ENCODE data around the gene ATP2C2.

ATP2C2 gene

GRCh38 chr16:84380405-84380804 is 12.1 kb downstream of the ATP2C2 start:
- no peak for ATAC-seq
- TF ChIP-seq OSR1 (CRISPR knock-in tag; IDR thresholded peaks at IDR 0.05) (no peak), POU6F1 (CRISPR knock-in tag; IDR thresholded peaks at IDR 0.05; ENCODE audit: borderline replicate concordance, low read depth) (no peak), BACH2 (CRISPR knock-in tag; IDR thresholded peaks at IDR 0.05; ENCODE audit: borderline replicate concordance) (no peak), ZFP3 (CRISPR knock-in tag; IDR thresholded peaks at IDR 0.05) (no peak), GLIS3 (CRISPR knock-in tag; IDR thresholded peaks at IDR 0.05) (no peak), ISL1 (CRISPR knock-in tag; IDR thresholded peaks at IDR 0.05) (no peak), PATZ1 (CRISPR knock-in tag; IDR thresholded peaks at IDR 0.05; ENCODE audit: borderline replicate concordance) (no peak), TOX (CRISPR knock-in tag; IDR thresholded peaks at IDR 0.05; ENCODE audit: borderline replicate concordance) (no peak), RARB (CRISPR knock-in tag; IDR thresholded peaks at IDR 0.05) (no peak), SNAI2 (CRISPR knock-in tag; IDR thresholded peaks at IDR 0.05) (no peak), ZFP30 (CRISPR knock-in tag; IDR thresholded peaks at IDR 0.05) (no peak), ZNF8 (CRISPR knock-in tag; IDR thresholded peaks at IDR 0.05) (no peak), CSRNP3 (CRISPR knock-in tag; IDR thresholded peaks at IDR 0.05) (no peak)

GRCh38 chr16:84382396-84382795 is 14.1 kb downstream of the ATP2C2 start:
- no peak for TF ChIP-seq ARNTL (CRISPR knock-in tag; IDR thresholded peaks at IDR 0.05; ENCODE audit: borderline replicate concordance, low read depth)
- no peak for TF ChIP-seq ZFP30 (CRISPR knock-in tag; IDR thresholded peaks at IDR 0.05)
- no peak for TF ChIP-seq ZNF8 (CRISPR knock-in tag; IDR thresholded peaks at IDR 0.05)
- TF ChIP-seq TCF4 (CRISPR knock-in tag; IDR thresholded peaks at IDR 0.05; ENCODE audit: borderline replicate concordance) = no peak
- TF ChIP-seq TSHZ2 (CRISPR knock-in tag; IDR thresholded peaks at IDR 0.05) = no peak
- no peak for TF ChIP-seq OSR1 (CRISPR knock-in tag; IDR thresholded peaks at IDR 0.05)
- no peak for TF ChIP-seq SNAI2 (CRISPR knock-in tag; IDR thresholded peaks at IDR 0.05)
- TF ChIP-seq GLIS3 (CRISPR knock-in tag; IDR thresholded peaks at IDR 0.05) = no peak
- TF ChIP-seq ZFP3 (CRISPR knock-in tag; IDR thresholded peaks at IDR 0.05) = no peak
- no peak for TF ChIP-seq ZC3H10 (CRISPR knock-in tag; IDR thresholded peaks at IDR 0.05)
- TF ChIP-seq CSRNP3 (CRISPR knock-in tag; IDR thresholded peaks at IDR 0.05) = no peak
- TF ChIP-seq ESRRG (CRISPR knock-in tag; IDR thresholded peaks at IDR 0.05) = no peak
- TF ChIP-seq ZNF565 (CRISPR knock-in tag; conservative IDR thresholded peaks at IDR 0.05; ENCODE audit: low read depth) = no peak
- TF ChIP-seq PPARA (CRISPR knock-in tag; IDR thresholded peaks at IDR 0.05; ENCODE audit: borderline replicate concordance) = no peak
- no peak for TF ChIP-seq CSDC2 (CRISPR knock-in tag; IDR thresholded peaks at IDR 0.05)
- TF ChIP-seq ISL1 (CRISPR knock-in tag; IDR thresholded peaks at IDR 0.05) = no peak
- ATAC-seq = no peak

GRCh38 chr16:84383106-84383505 is 14.8 kb downstream of the ATP2C2 start:
- no peak for TF ChIP-seq ARNTL (CRISPR knock-in tag; IDR thresholded peaks at IDR 0.05; ENCODE audit: borderline replicate concordance, low read depth)
- TF ChIP-seq TOX (CRISPR knock-in tag; IDR thresholded peaks at IDR 0.05; ENCODE audit: borderline replicate concordance) = no peak
- TF ChIP-seq ZNF565 (CRISPR knock-in tag; conservative IDR thresholded peaks at IDR 0.05; ENCODE audit: low read depth) = no peak
- TF ChIP-seq GLIS3 (CRISPR knock-in tag; IDR thresholded peaks at IDR 0.05) = no peak
- TF ChIP-seq CREB5 (CRISPR knock-in tag; IDR thresholded peaks at IDR 0.05; ENCODE audit: low read depth) = no peak
- TF ChIP-seq RARB (CRISPR knock-in tag; IDR thresholded peaks at IDR 0.05) = no peak
- TF ChIP-seq TCF4 (CRISPR knock-in tag; IDR thresholded peaks at IDR 0.05; ENCODE audit: borderline replicate concordance) = no peak
- TF ChIP-seq SNAI2 (CRISPR knock-in tag; IDR thresholded peaks at IDR 0.05) = no peak
- no peak for ATAC-seq
